ENCODE results near the gene CAMK2G.
"Not testable (repeated sequence)": the region's sequence is repeated elsewhere in the genome, so short reads cannot be mapped to it uniquely, and the experiment has no call there.

The CAMK2G gene

DNA sequence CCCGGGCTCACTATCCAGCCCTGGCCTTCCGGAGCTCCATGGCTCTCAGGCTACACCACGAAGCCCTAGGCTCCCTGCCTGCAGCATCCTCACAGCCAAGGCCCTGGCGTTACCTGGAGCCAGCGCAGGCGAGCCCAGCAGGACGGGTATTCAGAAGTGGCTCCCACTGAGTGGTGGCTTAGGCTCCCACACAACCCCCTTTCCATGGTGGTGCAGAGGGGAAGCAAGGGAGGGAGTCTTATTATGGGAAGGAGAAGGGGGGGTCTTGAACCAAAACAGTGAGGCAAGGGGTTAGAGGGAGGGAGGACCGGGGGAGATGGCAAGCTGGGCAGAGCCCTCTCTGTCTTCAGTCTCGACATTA is 33.3 kb downstream of the CAMK2G start:
- no peaks in the 10 kb centered on the region for H3K4me1 Mint-ChIP-seq
- no peak overlapping the region for H3K4me3 Mint-ChIP-seq
- CTCF ChIA-PET, result interaction anchor here (1.3 kb wide), 1 partner anchor 9 kb away, joined by 3 read pairs; no protein-coding TSS in a partner anchor
- H3K27ac Mint-ChIP-seq, result no peak overlapping the region
- peaks cover 51% of the 10 kb centered on the region for H3K36me3 Mint-ChIP-seq
- H3K27me3 Mint-ChIP-seq, result no peaks in the 10 kb centered on the region
- no peaks in the 10 kb centered on the region for H3K9me3 Mint-ChIP-seq
- DNase-seq, result no peak

DNA sequence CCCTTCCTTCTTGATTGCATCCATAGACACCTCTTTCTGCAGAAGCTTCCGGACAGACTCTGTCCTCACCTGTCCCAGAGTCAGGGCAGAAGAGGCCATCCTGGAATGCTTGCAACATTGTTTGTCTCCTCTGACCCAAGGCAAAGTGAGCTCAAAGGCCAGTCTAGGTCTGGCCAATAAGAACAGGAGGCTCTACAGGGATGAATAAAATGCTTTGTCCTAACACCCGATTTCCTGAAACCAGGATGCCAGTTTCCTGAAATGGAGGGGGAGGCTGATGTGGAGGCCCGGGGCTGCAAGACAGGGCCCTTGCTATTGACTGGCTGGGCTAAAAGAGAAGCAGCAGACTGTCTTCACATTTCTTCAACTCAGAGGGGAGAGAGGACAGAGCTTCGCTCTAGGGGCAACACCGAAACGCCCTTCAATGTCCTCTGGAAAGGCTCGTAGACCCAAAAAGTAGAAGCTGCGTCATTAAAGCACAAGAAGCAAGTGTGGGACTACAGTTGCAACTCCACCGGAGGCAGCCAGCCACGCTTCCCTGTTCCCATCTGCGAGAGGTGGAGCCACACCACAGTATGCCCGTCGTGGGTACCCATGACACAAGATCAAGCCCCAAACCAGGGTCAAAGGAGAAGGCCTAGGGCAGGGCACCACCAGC is 33.8 kb downstream of the CAMK2G start:
- Mint-ChIP-seq H3K9me3 (no peaks in the 10 kb centered on the region), H3K36me3 (peaks cover 47% of the 10 kb centered on the region), H3K27me3 (no peaks in the 10 kb centered on the region), H3K27ac (peak overlapping the region; percentile 45), H3K4me1 (no peaks in the 10 kb centered on the region), H3K4me3 (no peak overlapping the region)
- DNase-seq, result no peak
- CTCF ChIA-PET, result interaction anchor here (1.3 to 1.5 kb wide), 2 partner anchors 9 to 100 kb away, joined by 3 to 4 read pairs; no protein-coding TSS in a partner anchor

DNA sequence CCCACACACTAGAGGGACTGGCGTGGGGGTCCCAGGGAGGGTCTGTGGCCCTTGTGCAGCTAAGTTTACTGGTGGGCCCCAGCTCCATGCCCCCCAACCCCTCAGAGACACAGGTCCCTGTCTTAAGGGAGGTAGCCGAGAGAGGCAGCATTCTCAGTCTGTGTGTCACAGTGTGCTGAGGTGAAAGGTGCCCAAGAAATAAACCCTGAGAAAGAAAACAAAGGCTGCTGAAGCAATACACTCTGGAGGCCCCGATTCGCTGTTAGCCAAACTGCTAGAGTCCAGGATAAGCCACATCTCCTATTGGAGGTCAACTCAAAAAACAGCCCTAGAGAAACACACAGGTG is 34.3 kb downstream of the CAMK2G start:
- CTCF ChIA-PET, result interaction anchor here (0.6 to 1.5 kb wide), 4 partner anchors 10 to 101 kb away, joined by 3 to 4 read pairs (median 3); no protein-coding TSS in a partner anchor
- Mint-ChIP-seq H3K9me3 (no peaks in the 10 kb centered on the region), H3K36me3 (peaks cover 44% of the 10 kb centered on the region), H3K27me3 (no peaks in the 10 kb centered on the region), H3K4me1 (no peaks in the 10 kb centered on the region), H3K4me3 (no peak overlapping the region), H3K27ac (no peak overlapping the region)
- DNase-seq, result no peak

DNA sequence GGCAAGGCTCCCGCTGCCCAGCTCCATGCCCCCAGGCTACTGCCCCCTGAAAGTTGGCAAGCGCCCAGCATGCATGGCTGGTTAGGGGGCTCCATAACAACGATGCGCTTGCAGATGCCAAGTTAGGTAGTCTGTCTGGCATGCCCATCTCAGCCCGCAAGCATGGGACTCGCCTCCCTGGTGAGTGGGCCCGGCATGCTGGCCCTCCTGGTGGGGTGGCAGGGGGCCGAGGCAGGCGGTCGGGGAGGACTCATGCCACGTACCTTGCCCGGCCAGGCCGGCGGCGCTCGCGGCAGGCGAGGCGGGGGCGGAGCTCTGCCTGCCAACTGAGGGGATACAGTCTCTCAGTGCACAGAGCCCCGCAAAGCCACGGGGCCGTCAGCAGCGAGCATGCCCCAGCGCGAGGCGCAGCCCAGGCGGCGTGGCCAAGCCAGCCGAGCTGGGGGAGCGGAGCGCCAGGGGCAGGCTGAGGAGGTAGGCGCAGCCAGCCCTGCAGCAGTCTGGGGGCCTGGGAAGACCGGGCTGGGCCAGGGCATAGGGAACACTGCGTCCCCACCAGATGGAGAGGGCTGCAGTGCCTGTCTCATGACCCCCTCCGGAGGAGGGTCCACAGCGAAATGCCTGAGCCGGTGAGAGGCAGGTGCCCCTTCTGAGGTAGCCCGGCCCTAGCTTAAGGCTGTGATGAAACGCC is 34.9 kb downstream of the CAMK2G start:
- Mint-ChIP-seq H3K4me1 (no peaks in the 10 kb centered on the region), H3K27ac (no peak overlapping the region), H3K4me3 (no peak overlapping the region), H3K27me3 (no peaks in the 10 kb centered on the region), H3K9me3 (no peaks in the 10 kb centered on the region), H3K36me3 (peaks cover 42% of the 10 kb centered on the region)
- DNase-seq, result no peak
- CTCF ChIA-PET, result interaction anchor here (0.6 to 3.4 kb wide), 4 partner anchors 8 to 101 kb away, joined by 3 to 11 read pairs (median 4); no protein-coding TSS in a partner anchor

DNA sequence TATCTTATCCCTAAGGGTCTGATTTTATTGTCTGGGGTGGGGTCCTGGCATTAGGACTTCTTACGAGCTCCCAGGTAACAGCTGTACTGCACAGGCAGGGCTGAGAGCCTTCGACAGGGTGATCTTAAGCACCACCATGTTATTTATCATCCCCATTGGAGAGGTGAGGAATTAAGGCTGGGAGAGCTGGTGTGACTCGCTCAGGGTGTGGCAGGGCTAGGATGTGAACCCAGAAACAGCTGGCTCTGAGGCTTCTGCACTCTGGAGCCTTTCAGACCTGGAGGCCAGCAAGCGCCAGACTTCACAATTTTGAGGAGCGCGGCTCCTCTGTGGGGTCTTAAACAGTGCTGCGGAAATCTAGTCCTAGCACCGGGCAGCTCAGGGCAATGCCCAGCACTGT is 35.5 kb downstream of the CAMK2G start:
- H3K9me3 Mint-ChIP-seq, result no peaks in the 10 kb centered on the region
- DNase-seq, result no peak
- no peak overlapping the region for H3K27ac Mint-ChIP-seq
- peaks cover 44% of the 10 kb centered on the region for H3K36me3 Mint-ChIP-seq
- H3K4me3 Mint-ChIP-seq, result no peak overlapping the region
- no peaks in the 10 kb centered on the region for H3K27me3 Mint-ChIP-seq
- CTCF ChIA-PET, result interaction anchor here (0.8 to 3.4 kb wide), 4 partner anchors 9 to 102 kb away, joined by 3 to 11 read pairs (median 4); no protein-coding TSS in a partner anchor
- H3K4me1 Mint-ChIP-seq, result no peaks in the 10 kb centered on the region

DNA sequence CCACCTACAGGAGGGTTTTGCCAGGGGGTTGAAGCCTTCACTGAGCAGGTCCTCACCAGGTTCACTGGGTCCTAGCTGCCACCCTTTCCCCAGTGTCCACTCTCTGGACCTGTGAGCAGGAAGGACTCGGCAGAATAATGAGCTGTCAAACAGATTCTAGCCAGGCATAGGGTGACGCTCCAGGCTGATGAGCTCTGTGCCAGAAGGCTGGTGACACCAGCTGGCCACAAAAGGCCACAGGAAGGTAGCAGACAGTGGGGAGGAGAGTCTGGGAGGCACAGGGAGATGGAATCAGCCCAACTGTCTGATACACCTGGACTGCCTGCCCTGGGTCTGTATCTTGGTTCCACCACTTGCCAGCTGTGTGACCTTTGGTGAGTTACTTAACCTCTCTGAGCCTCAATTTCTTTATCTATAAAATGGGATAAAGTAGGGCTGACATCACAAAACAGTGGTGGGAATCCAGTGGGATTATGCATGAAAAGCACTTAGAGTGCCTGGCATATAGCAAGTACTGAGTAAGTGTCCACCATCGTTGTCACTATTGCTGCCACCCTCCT is 36.3 kb downstream of the CAMK2G start:
- DNase-seq, result no peak

DNA sequence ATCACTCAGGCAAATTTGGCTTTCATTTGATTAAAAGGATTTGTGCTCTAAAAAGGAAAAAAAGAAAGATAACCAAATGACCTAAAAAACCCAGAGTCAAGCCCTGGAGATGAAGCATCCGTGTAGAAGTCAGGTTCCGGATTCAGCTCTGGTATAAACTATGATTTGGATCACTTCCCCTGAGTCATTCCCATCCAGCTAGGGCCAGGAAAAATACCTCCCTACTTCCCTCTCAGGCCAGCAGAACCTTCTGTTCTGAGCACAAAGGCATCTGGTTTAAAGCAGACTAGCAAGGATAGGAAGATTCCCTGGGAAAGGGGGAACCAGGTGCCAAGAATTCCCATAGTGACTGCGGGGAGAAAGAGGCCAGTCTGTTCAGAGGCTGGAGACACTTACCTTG is 37.3 kb downstream of the CAMK2G start:
- H3K36me3 Mint-ChIP-seq, result peaks cover 31% of the 10 kb centered on the region

More for the DNA sequence above, 36.3 kb downstream of the CAMK2G start:
- H3K4me3 Mint-ChIP-seq, result no peak overlapping the region
- H3K27me3 Mint-ChIP-seq, result no peaks in the 10 kb centered on the region
- H3K27ac Mint-ChIP-seq, result no peak overlapping the region
- CTCF ChIA-PET, result interaction anchor here (0.8 to 4.6 kb wide), 3 partner anchors 10 to 103 kb away, joined by 4 to 24 read pairs (median 11); no protein-coding TSS in a partner anchor
- no peaks in the 10 kb centered on the region for H3K4me1 Mint-ChIP-seq
- H3K9me3 Mint-ChIP-seq, result no peaks in the 10 kb centered on the region
- peaks cover 39% of the 10 kb centered on the region for H3K36me3 Mint-ChIP-seq

DNA sequence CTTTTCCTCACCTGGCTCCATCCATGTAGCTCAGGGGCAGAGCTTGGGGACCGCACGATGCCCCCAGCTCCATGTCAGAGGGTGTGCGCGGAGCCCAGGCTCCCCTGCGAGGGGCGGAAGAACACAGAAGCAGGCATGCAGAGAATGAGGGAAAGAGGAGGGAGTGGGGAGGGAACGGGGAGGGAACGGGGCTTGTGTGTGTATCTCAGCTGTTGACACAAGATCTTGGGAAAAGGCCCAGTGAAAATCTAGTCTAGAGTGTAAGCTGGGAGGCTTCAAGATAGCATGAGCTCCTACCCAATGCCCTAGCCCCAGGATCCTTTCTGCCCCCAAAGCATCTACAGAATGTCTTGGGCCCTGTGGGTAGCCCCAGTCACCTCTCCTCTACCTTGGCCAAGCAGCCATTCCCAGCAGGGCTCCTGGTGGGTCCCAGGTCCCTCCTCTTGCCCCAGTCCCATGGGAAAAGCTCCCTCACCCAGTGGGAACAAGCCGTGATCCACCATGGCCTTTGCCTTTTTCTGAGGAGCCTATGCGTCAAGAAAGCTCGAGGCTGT is 37.9 kb downstream of the CAMK2G start:
- H3K27me3 Mint-ChIP-seq, result no peaks in the 10 kb centered on the region
- DNase-seq, result no peak
- CTCF ChIA-PET, result interaction anchor here (1.1 to 4.6 kb wide), 4 partner anchors 10 to 105 kb away, joined by 4 to 24 read pairs (median 8); no protein-coding TSS in a partner anchor
- peaks cover 27% of the 10 kb centered on the region for H3K36me3 Mint-ChIP-seq
- no peak overlapping the region for H3K27ac Mint-ChIP-seq
- H3K4me3 Mint-ChIP-seq, result no peak overlapping the region
- no peaks in the 10 kb centered on the region for H3K4me1 Mint-ChIP-seq
- no peaks in the 10 kb centered on the region for H3K9me3 Mint-ChIP-seq

More for the DNA sequence above, 37.3 kb downstream of the CAMK2G start:
- no peaks in the 10 kb centered on the region for H3K9me3 Mint-ChIP-seq
- CTCF ChIA-PET, result interaction anchor here (1.1 to 4.6 kb wide), 3 partner anchors 11 to 104 kb away, joined by 4 to 24 read pairs (median 11); no protein-coding TSS in a partner anchor
- DNase-seq, result no peak
- H3K4me3 Mint-ChIP-seq, result no peak overlapping the region
- no peaks in the 10 kb centered on the region for H3K4me1 Mint-ChIP-seq
- peak overlapping the region; percentile 42 for H3K27ac Mint-ChIP-seq
- no peaks in the 10 kb centered on the region for H3K27me3 Mint-ChIP-seq

DNA sequence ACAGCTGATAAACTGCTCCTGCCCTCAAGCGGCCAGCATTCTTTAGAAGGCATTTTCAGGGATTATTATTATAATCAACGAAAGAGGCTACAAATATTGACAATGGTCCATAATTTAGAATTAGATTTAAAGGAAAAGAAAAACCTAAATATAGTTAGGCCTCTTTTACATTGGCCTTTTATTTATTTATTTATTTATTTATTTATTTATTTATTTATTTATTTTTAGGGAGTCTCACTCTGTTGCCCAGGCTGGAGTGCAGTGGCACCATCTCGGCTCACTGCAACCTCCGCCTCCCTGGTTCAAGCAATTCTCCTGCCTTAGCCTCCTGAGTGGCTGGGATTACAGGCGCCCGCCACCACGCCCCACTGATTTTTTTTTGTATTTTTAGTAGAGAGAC is 45.3 kb downstream of the CAMK2G start:
- not testable (repeated sequence) for H3K27ac Mint-ChIP-seq, DNase-seq, H3K9me3 Mint-ChIP-seq, H3K4me1 Mint-ChIP-seq, H3K4me3 Mint-ChIP-seq, H3K27me3 Mint-ChIP-seq
- H3K36me3 Mint-ChIP-seq, result peaks cover 15% of the 10 kb centered on the region
- CTCF ChIA-PET, result interaction anchor here (1.1 kb wide), 1 partner anchor 50 kb away, joined by 3 read pairs; no protein-coding TSS in a partner anchor

DNA sequence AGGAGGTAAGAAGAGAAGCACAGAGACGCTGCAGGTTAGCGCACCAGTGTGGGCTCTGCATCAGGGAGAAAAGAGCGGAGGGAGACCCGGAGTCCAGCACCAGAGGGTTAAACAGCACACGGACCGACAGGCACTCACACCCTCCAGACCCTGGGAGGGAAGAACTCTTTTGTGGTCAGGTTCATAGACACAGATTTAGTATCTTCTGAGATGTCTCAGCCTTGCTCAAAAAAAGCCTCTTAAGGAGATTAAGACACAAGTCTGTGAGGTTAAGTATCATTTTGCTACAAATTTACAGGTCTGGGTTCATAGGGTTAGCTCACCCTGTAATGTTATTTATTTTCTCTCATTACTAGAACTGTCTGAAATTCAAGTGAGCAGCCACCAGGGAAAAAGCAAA is 46.2 kb downstream of the CAMK2G start:
- Mint-ChIP-seq H3K36me3 (peaks cover 20% of the 10 kb centered on the region), H3K4me1 (no peaks in the 10 kb centered on the region), H3K27ac (no peak overlapping the region), H3K9me3 (no peaks in the 10 kb centered on the region), H3K27me3 (no peaks in the 10 kb centered on the region), H3K4me3 (no peak overlapping the region)
- CTCF ChIA-PET, result interaction anchor here (1.1 kb wide), 1 partner anchor 51 kb away, joined by 3 read pairs; no protein-coding TSS in a partner anchor
- DNase-seq, result no peak

DNA sequence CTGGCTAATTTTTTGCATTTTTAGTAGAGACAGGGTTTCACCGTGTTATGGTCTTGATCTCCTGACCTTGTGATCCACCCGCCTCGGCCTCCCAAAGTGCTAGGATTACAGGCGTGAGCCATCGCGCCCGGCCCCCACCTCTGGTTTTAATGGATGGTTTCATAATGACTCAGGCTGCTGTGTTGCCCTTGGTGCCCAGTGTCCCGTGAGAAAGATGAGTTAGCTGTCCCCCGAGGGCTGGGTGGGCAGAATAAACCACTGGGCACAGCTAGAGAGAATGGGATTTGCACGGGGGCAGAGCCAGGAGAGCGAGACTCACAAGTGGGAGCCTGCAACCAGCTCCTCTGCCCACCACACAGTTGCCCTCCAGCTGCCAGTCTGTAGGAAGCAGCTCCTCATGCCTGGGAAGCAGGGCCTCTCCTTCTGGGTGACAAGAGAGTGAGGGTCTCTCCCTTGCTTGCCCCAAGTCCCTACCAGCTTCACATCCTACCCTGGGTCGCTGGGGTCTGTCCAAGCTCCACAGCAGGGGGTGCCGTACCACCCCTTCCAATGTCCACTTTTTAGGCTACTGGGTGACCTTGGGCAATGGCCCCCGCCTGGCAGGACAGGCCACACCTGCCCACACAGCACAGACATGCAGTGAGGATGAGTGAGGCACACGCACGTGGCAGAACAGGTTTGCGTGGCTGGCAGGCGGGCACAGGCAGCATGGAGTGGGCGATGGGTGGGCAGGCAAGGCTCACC is 46.8 kb downstream of the CAMK2G start:
- Mint-ChIP-seq H3K4me3 (no peak overlapping the region), H3K27me3 (no peaks in the 10 kb centered on the region), H3K9me3 (no peaks in the 10 kb centered on the region), H3K4me1 (no peaks in the 10 kb centered on the region), H3K27ac (no peak overlapping the region), H3K36me3 (peaks cover 23% of the 10 kb centered on the region)
- CTCF ChIA-PET, result interaction anchor here (1.5 to 1.7 kb wide), 2 partner anchors 8 to 52 kb away, joined by 5 read pairs; no protein-coding TSS in a partner anchor
- no peak for DNase-seq

DNA sequence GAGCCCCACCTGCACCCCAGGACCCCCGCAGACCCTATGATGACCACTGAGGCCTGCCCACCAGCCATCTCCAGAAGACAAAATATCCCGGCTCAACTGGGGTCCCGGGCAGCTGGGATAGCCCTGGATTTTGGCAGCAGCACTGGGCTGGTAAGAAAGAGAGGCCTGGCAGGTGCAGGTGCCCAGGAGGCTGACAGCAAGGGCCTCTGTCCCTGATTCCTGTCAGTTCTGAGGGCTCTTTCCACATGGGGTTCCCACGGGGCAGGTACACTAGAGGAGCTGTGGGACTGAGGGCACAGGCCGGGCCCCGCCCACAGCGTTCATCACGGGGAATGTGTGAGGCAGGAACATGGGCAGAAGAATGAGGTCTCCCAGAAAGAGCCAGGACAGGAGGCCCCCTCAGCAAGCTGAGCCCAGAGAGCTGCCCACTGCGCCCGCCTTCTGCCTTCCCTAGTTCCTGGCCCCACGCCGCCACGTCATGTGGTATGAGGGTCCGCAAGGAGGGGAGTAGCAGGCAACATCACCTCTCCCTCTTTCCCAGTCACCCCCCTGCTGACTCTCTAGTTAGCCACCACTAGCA is 50.1 kb downstream of the CAMK2G start:
- Mint-ChIP-seq H3K4me3 (no peak overlapping the region), H3K4me1 (no peaks in the 10 kb centered on the region), H3K36me3 (peaks cover 35% of the 10 kb centered on the region), H3K27ac (peak overlapping the region; percentile 45), H3K27me3 (no peaks in the 10 kb centered on the region), H3K9me3 (no peaks in the 10 kb centered on the region)
- CTCF ChIA-PET, result interaction anchor here (1.5 kb wide), 1 partner anchor 116 kb away, joined by 3 read pairs; no protein-coding TSS in a partner anchor
- DNase-seq, result no peak

DNA sequence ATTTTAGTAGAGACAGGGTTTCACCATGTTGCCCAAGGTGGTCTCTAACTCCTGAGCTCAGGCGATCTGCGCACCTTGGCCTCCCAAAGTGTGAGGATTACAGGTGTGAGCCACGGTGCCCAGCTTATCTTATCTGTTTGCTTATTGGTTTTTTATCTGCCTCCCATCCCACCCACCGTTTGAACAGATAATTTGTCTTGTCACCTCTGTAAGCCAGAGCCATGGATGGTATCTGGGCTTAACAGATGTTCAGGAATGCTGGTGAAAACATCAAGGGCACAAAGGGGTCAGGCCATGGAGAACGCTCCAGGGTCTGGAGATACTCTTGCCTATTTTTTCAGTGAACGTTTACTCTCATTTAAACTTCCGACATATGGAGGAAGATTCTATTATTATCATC is 51.0 kb downstream of the CAMK2G start:
- H3K36me3 Mint-ChIP-seq, result peaks cover 35% of the 10 kb centered on the region
- H3K9me3 Mint-ChIP-seq, result no peaks in the 10 kb centered on the region
- H3K4me1 Mint-ChIP-seq, result no peaks in the 10 kb centered on the region
- no peaks in the 10 kb centered on the region for H3K27me3 Mint-ChIP-seq
- no peak overlapping the region for H3K27ac Mint-ChIP-seq
- no peak overlapping the region for H3K4me3 Mint-ChIP-seq
- CTCF ChIA-PET, result no interaction called here
- no peak for DNase-seq
